HCT116 (cell line): ENCODE results near the gene TMEM117.

Source experiments
- CTCF ChIP-seq, 3 experiments: fragments of 200-600 bp in 1 of 3; sonication (generic) in 1 of 3; IDR thresholded peaks in 2 of 3; conservative IDR thresholded peaks in 1 of 3; 2 replicates each; pipeline ENCODE4 v1.5.1; 2012 to 2017; ENCODE audit warnings: low read depth in 2 of 3, low read length in 2 of 3, antibody characterized with exemption in 1 of 3, borderline replicate concordance in 1 of 3, control low read depth in 1 of 3, mild to moderate bottlenecking in 1 of 3, mixed read lengths in 1 of 3, mixed run types in 1 of 3, moderate library complexity in 1 of 3; ENCODE audit not compliant: insufficient read depth in 1 of 3
- EGR1 ChIP-seq: IDR thresholded peaks from 2 replicates; pipeline ENCODE4 v1.6.1; 2012; ENCODE audit warnings: low read depth
- EZH2 ChIP-seq: fragments of 200-600 bp; sonication (generic); IDR thresholded peaks from 2 replicates; pipeline ENCODE4 v1.6.1; 2017; ENCODE audit warnings: antibody characterized with exemption, mixed run types
- FOSL1 ChIP-seq: IDR thresholded peaks from 2 replicates; pipeline ENCODE4 v1.6.1; 2012; ENCODE audit warnings: low read depth
- MAX ChIP-seq: IDR thresholded peaks from 2 replicates; pipeline ENCODE4 v1.6.1; 2012
- POLR2AphosphoS5 ChIP-seq: IDR thresholded peaks from 2 replicates; pipeline ENCODE4 v1.6.1; 2011; ENCODE audit warnings: mild to moderate bottlenecking, low read depth, low read length, moderate library complexity
- RAD21 ChIP-seq: IDR thresholded peaks from 2 replicates; pipeline ENCODE4 v1.6.1; 2012; ENCODE audit warnings: low read depth, mild to moderate bottlenecking

- TF ChIP-seq POLR2AphosphoS5 = no peak
- TF ChIP-seq EGR1 = no peak
- TF ChIP-seq CTCF (IDR thresholded peaks at IDR 0.05 in 2 of 3, conservative IDR thresholded peaks at IDR 0.05 in 1 of 3; ENCODE audit: borderline replicate concordance in 1 of 3, insufficient read depth in 1 of 3, low read depth in 2 of 3, low read length in 2 of 3) = no peak
- TF ChIP-seq RAD21 = no peak
- no peak for TF ChIP-seq FOSL1
- no peak for TF ChIP-seq MAX
- no peak for TF ChIP-seq EZH2
Observed at GRCh38 chr12:43856972-43857371, 21.1 kb downstream of the TMEM117 start.
